HL-60/S4 treated with phorbol 12-myristate 13-acetate at 8.2 ng/mL for 4 days and 3 days (cell line): ENCODE data around the gene PXK.

Source experiments
- in situ Hi-C: fragments of 300-500 bp; cut with MboI; formaldehyde crosslinking; loops from 2 replicates; pipeline ENCODE4 v1.15.0; 2022; ENCODE audit warnings: low sequenced_read_pairs

The PXK gene

GRCh38 chr3:58345457-58345856, 12.8 kb downstream of the PXK start:
- in situ Hi-C loops: no loop called here

DNA sequence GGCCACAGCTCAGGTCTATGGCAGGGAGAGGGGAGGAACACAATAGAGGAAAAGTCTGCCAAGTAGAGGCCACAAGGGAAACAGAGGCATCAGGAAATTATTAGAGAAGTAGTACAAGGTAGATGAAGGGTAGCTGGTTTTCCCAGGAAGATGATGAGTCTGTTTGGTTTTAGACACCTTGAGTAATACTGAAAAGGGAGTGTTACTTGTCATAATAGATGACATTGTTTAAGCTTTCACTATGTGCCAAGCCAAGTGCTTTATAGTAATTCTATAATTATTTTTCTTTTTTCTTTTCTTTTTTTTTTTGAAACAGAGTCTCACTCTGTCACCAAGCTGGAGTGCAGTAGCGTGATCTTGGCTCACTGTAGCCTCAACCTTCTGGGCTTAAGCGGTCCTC, 13.7 kb downstream of the PXK start:
- in situ Hi-C loops: no loop called here

DNA sequence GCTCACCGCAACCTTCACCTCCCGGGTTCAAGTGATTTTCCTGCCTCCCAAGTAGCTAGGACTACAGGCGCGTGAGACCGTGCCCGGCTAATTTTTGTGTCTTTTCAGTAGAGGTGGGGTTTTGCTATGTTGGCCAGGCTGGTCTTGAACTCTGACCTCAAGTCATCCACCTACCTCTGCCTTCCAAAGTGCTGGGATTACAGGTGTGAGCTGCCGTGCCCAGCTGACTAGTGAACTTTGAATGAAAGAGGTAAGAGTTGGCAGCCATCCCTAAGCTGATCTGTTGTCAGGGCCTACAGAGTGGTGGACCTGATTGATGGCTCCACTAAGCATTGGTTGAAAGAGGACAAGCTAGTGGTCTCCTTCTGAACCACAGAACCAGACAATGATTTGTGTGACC, 15.3 kb downstream of the PXK start:
- in situ Hi-C loops: no loop called here

GRCh38 chr3:58349792-58350626, 17.3 kb downstream of the PXK start:
- in situ Hi-C loops: no loop called here

- in situ Hi-C loops: no loop called here
These were observed 17.9 kb downstream of the PXK start for GRCh38 chr3:58350627-58351013.

GRCh38 chr3:58351920-58352319, 19.2 kb downstream of the PXK start:
- in situ Hi-C loops: no loop called here

GRCh38 chr3:58352626-58353025, 19.9 kb downstream of the PXK start:
- in situ Hi-C loops: no loop called here

DNA sequence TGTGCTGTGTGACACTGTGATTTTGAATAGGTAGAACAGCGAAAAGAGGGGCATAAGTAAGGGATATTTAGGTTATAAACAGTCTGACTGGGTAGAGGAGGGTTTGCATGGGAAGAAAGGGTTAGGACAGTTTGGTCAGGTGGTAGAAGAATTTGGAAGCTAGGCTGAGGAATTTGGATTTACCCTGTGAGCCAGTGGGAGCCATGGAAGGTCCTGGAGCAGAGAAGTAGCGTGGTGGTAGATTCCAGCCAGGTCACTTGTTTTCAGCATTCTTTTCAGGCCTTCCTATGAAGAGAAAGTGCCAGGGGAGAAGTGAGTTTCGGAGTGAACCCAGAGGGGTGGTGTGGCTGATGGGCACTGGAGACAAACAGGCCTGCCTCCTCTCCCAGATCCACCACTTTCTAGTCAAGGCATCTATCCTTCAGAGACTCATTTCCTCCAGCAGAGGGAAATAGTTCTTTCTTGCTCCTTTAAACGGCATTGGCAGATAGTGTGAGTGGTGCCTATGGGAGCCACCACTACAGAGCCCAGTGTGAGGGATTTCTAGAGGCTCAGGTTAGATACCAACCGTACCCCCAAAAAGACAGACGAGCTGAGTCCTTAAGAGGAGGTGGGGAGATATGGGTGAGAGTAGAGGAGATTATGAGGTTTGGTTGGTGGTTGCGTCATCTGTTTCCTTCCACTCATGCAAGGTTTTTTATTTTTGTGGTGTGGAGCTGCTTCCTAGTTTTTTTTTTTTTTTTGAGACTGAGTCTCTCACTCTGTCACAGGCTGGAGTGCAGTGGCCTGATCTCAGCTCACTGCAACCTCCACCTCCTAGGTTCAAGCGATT, 21.2 kb downstream of the PXK start:
- in situ Hi-C loops: no loop called here

DNA sequence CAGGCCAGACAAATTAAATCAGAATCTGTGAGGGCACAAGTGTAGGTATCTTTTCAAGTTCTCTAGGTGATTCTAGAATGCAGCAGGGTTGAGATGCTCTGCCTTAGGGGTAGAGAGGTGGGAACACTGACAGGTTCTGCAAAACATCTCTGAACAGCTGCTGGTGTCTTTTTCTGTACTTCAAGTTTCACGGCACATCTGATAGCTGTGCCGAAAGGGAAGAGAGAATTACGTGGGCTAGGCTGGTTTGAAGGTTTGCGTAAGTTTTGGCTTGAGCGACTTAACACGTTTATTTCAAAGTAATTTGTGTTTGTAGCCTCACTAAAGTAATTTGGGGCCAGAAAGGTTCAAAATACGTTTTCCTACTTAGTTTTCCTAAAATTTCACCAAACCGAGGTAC, 22.5 kb downstream of the PXK start:
- in situ Hi-C loops: no loop called here

DNA sequence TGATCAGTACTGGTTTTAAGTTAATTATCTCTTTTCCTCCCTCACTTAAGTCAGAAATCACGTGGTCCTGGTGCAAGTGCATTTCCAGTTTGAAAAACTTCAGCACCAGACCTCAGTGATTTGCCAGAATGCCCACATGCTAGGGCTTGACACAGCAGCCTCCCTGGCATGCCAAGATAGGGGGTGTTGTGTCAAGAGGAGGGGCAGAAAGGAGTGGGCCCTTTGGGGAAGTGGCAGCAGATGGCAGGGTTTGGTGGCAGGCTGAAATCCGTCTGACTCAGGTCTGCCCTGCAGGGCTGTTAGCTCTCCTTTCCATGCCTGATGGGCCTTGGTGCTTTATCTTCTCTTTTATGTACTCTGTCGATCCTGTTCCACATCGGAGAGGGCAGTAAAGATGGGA, 23.4 kb downstream of the PXK start:
- in situ Hi-C loops: no loop called here

DNA sequence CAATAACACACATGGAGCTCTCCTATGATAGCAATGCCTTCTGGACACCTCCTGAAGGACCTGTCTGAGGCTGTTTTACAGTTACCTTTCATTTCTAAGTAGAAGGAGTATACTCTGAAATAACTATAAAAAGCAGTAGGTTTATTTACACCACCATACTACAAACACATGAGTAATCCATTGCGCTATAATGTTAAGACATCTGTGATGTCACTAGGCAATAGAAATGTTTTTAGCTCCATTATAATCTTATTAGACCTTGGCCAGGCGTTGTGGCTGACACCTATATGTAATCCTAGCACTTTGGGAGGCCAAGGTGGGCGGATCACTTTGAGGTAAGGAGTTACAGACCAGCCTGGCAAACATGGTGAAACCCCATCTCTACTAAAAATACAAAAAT, 24.7 kb downstream of the PXK start:
- in situ Hi-C loops: no loop called here

- in situ Hi-C loops: no loop called here
These were observed 25.4 kb downstream of the PXK start for GRCh38 chr3:58358092-58358491.

DNA sequence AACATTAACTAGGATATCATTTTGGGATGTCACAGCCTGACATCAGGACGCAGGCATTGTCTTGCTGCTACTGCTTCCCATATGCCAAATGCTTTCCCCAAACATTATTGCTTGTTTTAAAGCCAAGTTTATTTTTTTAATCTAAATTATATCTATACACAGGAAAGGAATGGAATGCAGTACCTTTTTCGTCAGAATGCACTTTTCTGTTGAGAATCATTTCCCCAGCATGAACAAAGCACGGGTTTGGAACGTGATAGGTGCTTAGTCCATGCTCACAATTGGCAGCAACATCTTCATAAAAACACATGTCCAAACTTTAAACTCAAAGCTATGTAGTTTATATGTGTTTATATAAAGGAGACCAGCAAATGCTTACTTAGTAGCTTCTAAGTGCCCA, 26.1 kb downstream of the PXK start:
- in situ Hi-C loops: no loop called here

DNA sequence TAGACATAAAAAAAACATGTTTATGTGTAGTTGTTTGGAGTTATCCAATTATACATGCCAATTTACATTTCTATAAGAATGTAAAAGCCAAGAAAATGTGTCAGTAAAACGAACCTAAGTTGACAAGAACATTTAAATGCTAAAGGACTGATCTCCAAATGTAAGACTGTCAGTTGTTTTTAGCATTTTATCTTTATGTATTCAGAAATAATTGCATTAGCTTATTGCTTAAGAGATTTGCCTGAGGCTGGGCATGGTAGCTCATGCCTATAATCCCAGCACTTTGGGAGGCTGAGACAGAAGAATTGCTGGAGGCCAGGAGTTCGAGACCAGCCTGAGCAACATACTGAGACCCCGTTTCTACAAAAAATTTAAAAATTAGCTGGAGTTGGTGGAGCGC, 26.9 kb downstream of the PXK start:
- in situ Hi-C loops: no loop called here

DNA sequence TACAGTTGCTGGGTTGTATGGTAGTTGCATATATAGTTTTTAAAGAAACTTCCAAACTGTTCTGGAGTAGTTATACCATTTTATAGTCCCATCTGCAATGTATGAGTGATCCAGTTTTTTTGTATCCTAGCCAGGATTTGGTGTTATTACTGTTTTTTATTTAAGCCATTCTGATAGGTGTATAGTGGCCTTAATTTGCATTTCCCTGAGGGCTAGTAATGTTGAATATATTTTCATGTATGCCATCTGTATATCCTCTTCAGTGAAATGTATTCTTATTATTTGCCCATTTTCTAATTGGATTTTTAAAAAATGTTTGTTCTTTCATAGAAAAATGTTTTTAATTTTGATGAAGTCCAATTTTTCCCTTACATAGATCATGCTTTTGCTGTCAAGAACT, 29.2 kb downstream of the PXK start:
- in situ Hi-C loops: no loop called here

DNA sequence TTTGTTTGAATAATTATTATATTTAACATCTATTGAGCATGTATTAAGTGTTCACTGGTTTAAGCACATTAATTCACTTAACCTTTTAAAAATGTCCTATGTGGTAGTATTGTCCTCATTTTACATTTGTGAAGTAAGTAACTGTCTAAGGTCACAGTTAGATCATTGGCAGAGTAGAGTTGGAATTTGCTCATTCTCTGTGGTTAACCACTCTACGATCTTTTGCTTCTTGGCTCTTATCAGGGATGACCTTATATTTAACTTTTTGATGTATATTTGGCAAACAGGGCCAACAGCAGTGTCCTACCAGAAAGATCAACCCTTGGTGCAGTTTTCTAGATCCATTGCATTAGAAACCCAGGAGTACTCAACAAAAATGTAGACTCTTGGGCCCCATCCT, 34.0 kb downstream of the PXK start:
- in situ Hi-C loops: no loop called here

DNA sequence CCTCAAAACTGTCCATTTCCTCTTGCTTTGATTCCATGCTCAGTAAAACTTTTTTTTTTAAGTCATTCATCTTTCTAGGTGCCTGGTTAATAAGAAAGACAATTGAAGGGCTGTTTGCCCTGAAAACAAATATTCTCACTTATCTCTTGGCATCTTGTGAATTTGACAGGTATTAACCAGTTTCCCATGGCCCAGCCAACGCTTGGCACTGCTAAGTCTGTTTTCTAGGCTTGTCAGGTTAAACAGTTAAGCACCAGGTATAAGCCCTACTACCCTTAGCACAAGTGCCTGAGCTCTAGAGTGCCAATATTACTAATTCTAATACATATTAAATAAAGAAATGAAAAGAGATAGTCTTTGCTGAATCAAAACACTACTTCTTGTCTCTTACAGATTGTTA, 36.3 kb downstream of the PXK start:
- in situ Hi-C loops: no loop called here

- in situ Hi-C loops: no loop called here
These were observed 37.2 kb downstream of the PXK start for GRCh38 chr3:58369876-58370275.

- in situ Hi-C loops: no loop called here
These were observed 37.7 kb downstream of the PXK start for GRCh38 chr3:58370407-58370806.

GRCh38 chr3:58371754-58372153, 39.1 kb downstream of the PXK start:
- in situ Hi-C loops: no loop called here

DNA sequence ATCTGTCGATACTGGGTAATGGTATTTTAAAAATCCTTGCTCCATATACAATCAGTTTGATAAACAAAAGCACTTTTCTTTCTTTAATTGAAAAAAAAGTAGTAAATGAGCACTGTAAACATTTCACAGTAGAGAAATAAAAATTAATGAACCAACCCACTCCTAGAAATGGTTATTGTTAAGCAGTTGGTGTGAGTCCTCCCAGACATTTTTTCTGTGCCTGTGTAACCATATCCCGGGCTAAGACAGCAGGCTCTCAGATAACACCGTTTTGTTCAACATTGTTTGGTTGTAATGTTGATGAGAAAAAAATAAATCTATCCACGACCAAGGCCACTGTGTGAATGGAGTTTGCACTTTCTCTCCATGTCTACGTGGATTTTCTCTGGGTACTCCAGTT, 42.6 kb downstream of the PXK start:
- in situ Hi-C loops: no loop called here

DNA sequence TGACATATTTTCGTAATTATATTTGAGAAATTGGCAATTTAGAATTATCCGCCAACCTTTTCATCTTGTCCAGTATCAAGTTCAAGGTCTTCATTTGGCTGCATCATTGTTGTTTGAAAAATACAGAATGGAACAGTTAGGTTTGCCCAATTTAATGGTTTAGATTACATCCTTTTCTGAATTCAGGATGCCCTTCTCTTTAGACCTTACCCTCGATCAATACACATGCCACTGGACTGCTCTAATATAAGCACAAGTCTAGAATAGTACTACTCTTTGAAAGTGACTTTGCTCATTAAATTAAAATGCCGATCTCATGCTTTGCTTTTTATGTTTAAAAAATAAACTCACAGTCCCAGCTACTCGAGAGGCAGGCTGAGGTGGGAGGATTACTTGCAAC, 44.5 kb downstream of the PXK start:
- in situ Hi-C loops: no loop called here
